HepG2 (cell line): ENCODE data around the gene SND1. TPM values are rescaled to one million over a fixed set of nuclear protein-coding genes. Genes with fewer than 3 reads are reported as not detected.

Source experiments
- ATAC-seq: fragments of 200-7000 bp; cut with Tn5 transposase; 3 replicates; pipeline ENCODE4 v1.9.1; 2020; ENCODE audit warnings: mild to moderate bottlenecking, moderate library complexity
- BruUV-seq: library from RNA; stranded (reverse); fragments of 400-500 nt; replicated peaks from 2 replicates; lab custom pipeline; 2021; lab: Mats Ljungman, UMichigan
- CTCF ChIA-PET: fragments of 300-600 bp; formaldehyde crosslinking; extraction: SDS; loops from one replicate; lab custom pipeline; 2021; ENCODE audit warnings: low total read pairs, inconsistent platforms, low intra/inter-chr PET ratio; lab: Yijun Ruan, JAX
- POLR2A ChIA-PET: fragments of 350-600 bp; sonication (Branson Sonifier 250); formaldehyde crosslinking; loops from one replicate; lab custom pipeline; 2020; ENCODE audit warnings: antibody characterized with exemption, inconsistent platforms; lab: Yijun Ruan, JAX
- DNase-seq: peaks from one replicate; pipeline ENCODE4 v3.0.0-alpha.2; 2015; ENCODE audit warnings: low spot score
- FAIRE-seq: peaks from 3 replicates; lab custom pipeline; 2011; peaks lifted over from hg19 to GRCh38; lab: Jason Lieb, UNC
- H2AFZ ChIP-seq: one replicate; pipeline ENCODE4 v1.6.1; 2011; ENCODE audit warnings: low read length, inconsistent platforms
- H3K27ac ChIP-seq: fragments of 300-600 bp; 3 replicates; pipeline ENCODE4 v1.8.0; 2011; ENCODE audit warnings: mixed run types, mild to moderate bottlenecking, mixed read lengths, low read length, inconsistent platforms; ENCODE audit not compliant: insufficient read depth; ENCODE audit errors: extremely low read length
- H3K27me3 ChIP-seq, 2 experiments: fragments of 200-600 bp in 1 of 2; 2 replicates in 1 of 2; 3 replicates in 1 of 2; pipeline versions ENCODE4 v1.6.0 to v1.8.0; 2011; ENCODE audit warnings: low read length in 2 of 2, mild to moderate bottlenecking in 2 of 2, moderate library complexity in 2 of 2, inconsistent platforms in 1 of 2; ENCODE audit not compliant: insufficient read depth in 2 of 2, control insufficient read depth in 1 of 2
- H3K36me3 ChIP-seq, 2 experiments: fragments of 200-600 bp in 1 of 2; replicated peaks in 1 of 2; 2 replicates in 1 of 2; 3 replicates in 1 of 2; pipeline versions ENCODE4 v1.5.1 to v1.8.0; 2011; ENCODE audit warnings: low read length in 2 of 2, inconsistent platforms in 1 of 2; ENCODE audit not compliant: insufficient read depth in 2 of 2, control insufficient read depth in 1 of 2
- H3K4me1 ChIP-seq: 2 replicates; pipeline ENCODE4 v1.5.1; 2012; ENCODE audit warnings: low read length, inconsistent platforms; ENCODE audit not compliant: insufficient read depth
- H3K4me2 ChIP-seq: 2 replicates; pipeline ENCODE4 v1.6.0; 2011; ENCODE audit warnings: low read depth, low read length, inconsistent platforms
- H3K4me3 ChIP-seq, 3 experiments: fragments of 200-600 bp in 1 of 3; sonication (generic), shearing (Covaris generic) in 1 of 3; replicated peaks in 1 of 3; 2 replicates each; pipeline ENCODE4 v1.5.1; 2011 to 2016; ENCODE audit warnings: low read length in 3 of 3, inconsistent platforms in 2 of 3, low read depth in 2 of 3, mild to moderate bottlenecking in 2 of 3, control low read depth in 1 of 3, mixed read lengths in 1 of 3; ENCODE audit not compliant: insufficient read depth in 1 of 3
- H3K79me2 ChIP-seq: one replicate; pipeline ENCODE4 v1.6.1; 2011; ENCODE audit warnings: low read length, inconsistent platforms; ENCODE audit not compliant: insufficient read depth
- H3K9ac ChIP-seq: 2 replicates; pipeline ENCODE4 v1.6.0; 2011; ENCODE audit warnings: mild to moderate bottlenecking, low read depth, low read length, inconsistent platforms; ENCODE audit not compliant: insufficient read depth
- H3K9me3 ChIP-seq: 2 replicates; pipeline ENCODE4 v1.5.1; 2012; ENCODE audit warnings: mild to moderate bottlenecking, low read length
- H4K20me1 ChIP-seq: 2 replicates; pipeline ENCODE4 v1.6.0; 2011; ENCODE audit warnings: inconsistent platforms, mild to moderate bottlenecking, low read length, moderate library complexity; ENCODE audit not compliant: insufficient read depth
- BRCA1 ChIP-seq: sonication (generic); formaldehyde crosslinking; IDR thresholded peaks from 2 replicates; pipeline ENCODE4 v1.4.0; 2020; ENCODE audit warnings: missing genetic modification reagents
- E2F1 ChIP-seq: sonication (generic); formaldehyde crosslinking; IDR thresholded peaks from 2 replicates; pipeline ENCODE4 v1.5.0; 2020; ENCODE audit warnings: missing genetic modification reagents
- HNF1A ChIP-seq, 2 experiments: sonication (generic) in 1 of 2; formaldehyde crosslinking in 1 of 2; IDR thresholded peaks; 2 replicates each; pipeline versions ENCODE4 v1.4.0 to v1.6.1; 2016 to 2020; ENCODE audit warnings: borderline replicate concordance in 1 of 2, low read depth in 1 of 2, mild to moderate bottlenecking in 1 of 2, missing genetic modification reagents in 1 of 2
- HOXA9 ChIP-seq: sonication (generic); formaldehyde crosslinking; IDR thresholded peaks from 2 replicates; pipeline ENCODE4 v1.8.1; 2022; ENCODE audit warnings: missing genetic modification reagents, mild to moderate bottlenecking, moderate library complexity, borderline replicate concordance
- KDM3A ChIP-seq: IDR thresholded peaks from 2 replicates; pipeline ENCODE4 v1.6.1; 2018; ENCODE audit warnings: low read depth, missing compliant biosample characterization
- RAD51 ChIP-seq: fragments of 450-650 bp; IDR thresholded peaks from 2 replicates; pipeline ENCODE4 v1.6.1; 2016; ENCODE audit warnings: borderline replicate concordance
- SALL2 ChIP-seq: sonication (generic); formaldehyde crosslinking; IDR thresholded peaks from 2 replicates; pipeline ENCODE4 v1.8.1; 2023; ENCODE audit warnings: mild to moderate bottlenecking, missing genetic modification reagents, inconsistent platforms
- TOE1 ChIP-seq: sonication (generic); formaldehyde crosslinking; IDR thresholded peaks from 2 replicates; pipeline ENCODE4 v1.4.0; 2020; ENCODE audit warnings: mild to moderate bottlenecking, missing genetic modification reagents
- TSC22D2 ChIP-seq: sonication (generic); formaldehyde crosslinking; IDR thresholded peaks from 2 replicates; pipeline ENCODE4 v1.5.1; 2020; ENCODE audit warnings: missing genetic modification reagents, mild to moderate bottlenecking, borderline replicate concordance
- ZBTB20 ChIP-seq: sonication (generic); formaldehyde crosslinking; IDR thresholded peaks from 2 replicates; pipeline ENCODE4 v1.8.1; 2023; ENCODE audit warnings: missing genetic modification reagents, low read depth, mild to moderate bottlenecking, borderline replicate concordance
- ZBTB7B ChIP-seq: sonication (generic); formaldehyde crosslinking; IDR thresholded peaks from 2 replicates; pipeline ENCODE4 v1.4.0; 2020; ENCODE audit warnings: missing genetic modification reagents
- ZFP62 ChIP-seq: sonication (generic); formaldehyde crosslinking; IDR thresholded peaks from 2 replicates; pipeline ENCODE4 v1.4.0; 2020; ENCODE audit warnings: missing genetic modification reagents
- ZMAT3 ChIP-seq: sonication (generic); formaldehyde crosslinking; conservative IDR thresholded peaks from 2 replicates; pipeline ENCODE4 v1.7.0; 2021; ENCODE audit warnings: missing genetic modification reagents
- ZNF207 ChIP-seq: fragments of 450-650 bp; IDR thresholded peaks from 2 replicates; pipeline ENCODE4 v1.6.1; 2016; ENCODE audit warnings: antibody characterized with exemption, borderline replicate concordance
- ZNF432 ChIP-seq: sonication (generic); formaldehyde crosslinking; IDR thresholded peaks from 2 replicates; pipeline ENCODE4 v1.5.0; 2020; ENCODE audit warnings: missing genetic modification reagents, mild to moderate bottlenecking, borderline replicate concordance
- ZNF562 ChIP-seq: sonication (generic); formaldehyde crosslinking; IDR thresholded peaks from 2 replicates; pipeline ENCODE4 v1.8.0; 2022; ENCODE audit warnings: missing genetic modification reagents, borderline replicate concordance
- ZNF740 ChIP-seq: sonication (generic); formaldehyde crosslinking; IDR thresholded peaks from 2 replicates; pipeline ENCODE4 v1.4.0; 2020; ENCODE audit warnings: missing genetic modification reagents
- WGBS: methylation state at CpG from one replicate; pipeline ENCODE4 v1.1.6; 2017; ENCODE audit warnings: low lambda C conversion rate; 5-methylcytosine and 5-hydroxymethylcytosine counted together
- in situ Hi-C: cut with HindIII; loops from 2 replicates; pipeline ENCODE4 v1.10.0; 2017; ENCODE audit warnings: low pct_unique_long_range_greater_than_20kb; ENCODE audit not compliant: extremely low pct_ligation_motif_present
- intact Hi-C: fragments of 100-400 bp; cut with micrococcal nuclease; formaldehyde crosslinking; loops from one replicate; pipeline ENCODE4 v1.10.0; 2022; ENCODE audit not compliant: unreplicated experiment
- polyA plus RNA-seq, 8 experiments: library from polyadenylated mRNA; depleted of rRNA in 3 of 8; stranded (reverse) in 7 of 8; unstranded in 1 of 8; fragments of >200 nt; fragmentation: Illumina TruSeq in 4 of 8; extraction: Trizol in 4 of 8; gene quantifications; 2 replicates each; pipeline versions ENCODE4 v1.2.1 to v1.2.3, GENCODE V29; 2011 to 2016; ENCODE audit warnings: low read depth in 4 of 8, missing spikeins in 1 of 8, mixed read lengths in 1 of 8; ENCODE audit not compliant: insufficient read depth in 1 of 8
- total RNA-seq, 5 experiments: library from RNA; depleted of rRNA; stranded (reverse); fragments of >200 nt; fragmentation: Illumina TruSeq; extraction: Trizol; gene quantifications; 2 replicates each; pipeline ENCODE4 v1.2.3, GENCODE V29; 2016; ENCODE audit warnings: low read depth in 1 of 5

SND1 gene
- total and polyA plus RNA-seq, 2 of the 13 experiments (the other 11 are each of a cell fraction or from before 2014, with no cell fraction given): 110 to 182 TPM

GRCh38 chr7:127675721-127676120 lies 23.7 kb downstream of the SND1 start:
- no peak for DNase-seq
- in situ Hi-C loops: no loop called here
- POLR2A ChIA-PET: no interaction called here
- Histone ChIP-seq H3K4me2 (no peak overlapping the region), H3K4me3 (no peak overlapping the region), H4K20me1 (peaks cover 32% of the 10 kb centered on the region), H3K27me3 (no peaks in the 10 kb centered on the region), H3K27ac (no peak overlapping the region), H3K79me2 (peaks cover 86% of the 10 kb centered on the region), H3K4me1 (peaks cover 10% of the 10 kb centered on the region), H2AFZ (no peak overlapping the region), H3K9me3 (no peaks in the 10 kb centered on the region), H3K36me3 (peaks cover 7 to 50% of the 10 kb centered on the region in 2 experiments), H3K9ac (no peak overlapping the region)
- CTCF ChIA-PET: no interaction called here
- ATAC-seq: no peak
- no peak for FAIRE-seq
- BruUV-seq: no TSS peak
- WGBS: over 99% methylated on average over 5 of the region's 5 CpGs
- intact Hi-C loops: no loop called here
- no peak for TF ChIP-seq SALL2 (CRISPR knock-in tag)
- TF ChIP-seq ZMAT3 (CRISPR knock-in tag): no peak
- no peak for TF ChIP-seq ZNF740 (CRISPR knock-in tag)
- no peak for TF ChIP-seq ZNF207
- TF ChIP-seq ZNF562 (CRISPR knock-in tag): no peak
- no peak for TF ChIP-seq TSC22D2 (CRISPR knock-in tag)
- TF ChIP-seq ZBTB20 (CRISPR knock-in tag): no peak
- TF ChIP-seq BRCA1 (CRISPR knock-in tag): no peak
- no peak for TF ChIP-seq E2F1 (CRISPR knock-in tag)
- TF ChIP-seq HOXA9: no peak
- no peak for TF ChIP-seq RAD51
- TF ChIP-seq TOE1 (CRISPR knock-in tag): no peak
- TF ChIP-seq ZFP62 (CRISPR knock-in tag): no peak
- TF ChIP-seq ZBTB7B (CRISPR knock-in tag): no peak
- no peak for TF ChIP-seq HNF1A (IDR thresholded peaks at IDR 0.05; ENCODE audit: low read depth)
- TF ChIP-seq HNF1A (CRISPR knock-in tag; IDR thresholded peaks at IDR 0.05; ENCODE audit: borderline replicate concordance): no peak
- TF ChIP-seq KDM3A (CRISPR knock-in tag): no peak
- TF ChIP-seq ZNF432 (CRISPR knock-in tag): no peak
